Non-pigmented ciliary epithelial cell (primary cell): ENCODE measurements around the gene SPTLC2.

ENCODE experiments used
- DNase-seq: peaks from one replicate; pipeline ENCODE4 v3.0.0-alpha.2; 2010; ENCODE audit warnings: low read depth

SPTLC2 gene

DNA sequence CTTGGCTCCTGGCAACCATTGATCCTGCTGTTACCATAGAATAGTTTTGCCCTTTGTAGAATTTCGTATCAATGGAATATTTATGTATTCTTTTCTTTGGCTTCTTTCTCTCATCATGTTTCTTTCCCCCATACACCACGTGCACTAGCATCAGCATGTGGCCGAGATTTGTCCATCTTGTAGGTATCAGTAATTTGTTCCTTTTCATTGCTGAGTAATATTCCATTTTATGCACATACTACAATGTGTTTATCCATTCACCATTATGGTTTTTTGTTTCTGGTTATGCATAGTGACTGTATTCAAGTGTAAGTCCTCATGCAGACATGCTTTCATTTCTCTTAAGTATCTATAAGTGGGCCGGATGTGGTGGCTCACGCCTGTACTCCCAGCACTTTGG lies 113.3 kb downstream of the SPTLC2 start:
- DNase-seq: no peak

DNA sequence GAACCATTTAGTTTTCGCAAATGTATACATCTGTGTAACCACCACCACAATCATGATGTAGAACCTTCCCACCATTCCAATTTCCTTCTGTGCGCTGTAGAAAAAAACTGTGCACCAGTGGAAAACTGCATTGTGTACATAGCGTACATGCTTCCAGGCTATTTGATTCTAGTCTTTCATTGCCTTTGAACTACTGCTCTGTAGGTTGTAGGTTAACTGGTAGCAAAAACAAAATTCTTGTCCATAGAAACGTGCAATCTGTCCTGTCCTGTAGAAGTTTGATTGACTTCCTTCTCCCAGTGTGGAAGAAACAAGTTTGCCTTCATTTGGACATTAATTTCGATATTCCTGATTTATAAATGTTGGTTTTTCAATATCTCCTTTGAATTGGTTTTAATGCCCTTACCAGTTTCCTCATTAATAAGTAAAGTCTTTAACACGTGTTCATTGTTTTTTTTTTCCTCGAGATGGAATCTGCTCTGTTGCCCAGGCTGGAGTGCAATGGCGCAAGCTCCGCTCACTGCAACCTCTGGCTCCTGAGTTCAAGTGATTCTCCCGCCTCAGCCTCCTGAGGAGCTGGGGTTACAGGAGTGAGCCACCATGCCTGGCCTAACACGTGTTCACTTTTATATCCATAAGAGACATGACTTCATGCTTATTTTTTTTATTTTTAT lies 114.2 kb downstream of the SPTLC2 start:
- no peak for DNase-seq

DNA sequence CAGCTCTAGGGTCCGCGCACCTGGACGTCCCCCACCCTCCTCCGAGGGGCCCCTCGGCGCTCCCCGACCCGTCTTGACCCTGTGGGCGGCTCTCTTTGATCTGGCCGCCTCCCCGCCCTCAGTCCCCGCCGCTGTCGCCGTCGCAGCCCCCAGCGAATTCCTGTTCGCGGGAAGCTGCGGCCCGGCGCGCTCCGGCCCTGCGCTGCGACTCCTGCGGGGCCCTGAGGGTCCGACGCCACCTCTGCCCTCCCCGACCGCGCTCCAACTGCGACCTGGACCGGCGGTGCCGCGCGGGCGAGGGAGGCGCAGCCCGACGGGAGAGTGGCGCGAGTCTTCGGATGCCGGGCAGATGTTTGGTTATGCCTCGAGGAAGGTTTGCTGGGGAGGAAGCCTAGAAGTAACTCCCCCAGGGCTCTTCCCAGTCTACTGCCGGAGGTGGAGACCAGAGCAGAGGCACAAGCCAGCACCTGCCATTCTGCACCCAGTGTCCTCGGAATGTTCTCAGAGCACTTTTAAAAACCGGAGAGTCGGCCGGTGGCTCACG lies 117.4 kb downstream of the SPTLC2 start:
- DNase-seq: no peak

DNA sequence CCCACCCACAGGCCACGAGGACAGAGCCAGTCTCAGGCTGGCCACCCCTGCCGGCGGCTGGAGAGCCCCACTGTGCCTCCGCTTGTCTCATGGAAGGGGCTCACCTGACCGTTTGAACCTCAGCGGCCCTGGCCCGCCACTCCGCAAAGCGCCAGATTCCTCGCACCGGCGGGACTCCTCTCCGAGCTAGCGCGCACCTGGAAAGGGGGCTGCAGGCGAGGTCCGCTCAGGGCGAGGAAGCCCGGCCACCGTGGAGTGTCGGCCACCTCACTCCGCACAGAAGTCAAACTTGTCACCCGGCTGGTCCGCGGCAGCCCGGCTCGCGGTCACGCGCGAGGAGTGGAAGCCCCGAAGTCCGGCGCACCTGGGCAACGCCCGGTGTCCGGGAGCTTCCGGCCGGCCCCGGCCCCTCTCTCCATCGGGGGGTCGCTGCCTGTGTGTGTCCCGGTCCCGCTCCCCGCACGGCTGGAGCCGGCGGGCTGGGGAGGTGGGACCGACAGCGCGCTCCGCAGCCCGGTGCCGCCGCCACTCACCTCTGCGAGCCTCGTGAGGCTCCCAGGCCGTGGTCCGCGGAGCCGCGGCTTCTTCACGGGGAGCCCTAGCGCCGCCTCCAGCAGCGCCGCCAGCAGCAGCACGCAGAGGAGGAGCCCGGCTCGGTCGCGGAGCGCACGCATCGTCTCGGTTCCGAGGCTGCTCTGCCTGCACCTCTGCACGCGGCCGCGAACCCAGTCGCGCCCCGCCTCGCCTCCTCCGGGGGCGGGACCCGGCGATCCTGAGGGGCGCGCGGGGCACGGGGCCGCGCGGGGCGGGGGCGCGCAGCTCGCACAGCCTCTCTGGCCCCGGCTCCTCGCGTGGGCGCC lies 118.1 kb downstream of the SPTLC2 start, which contains the start of gene ISM2:
ISM2 (minus strand) TSS at position 697 of the 860 bp plus-strand sequence; CDS start at position 674, 23 bp downstream.
- DNase-seq: no peak

DNA sequence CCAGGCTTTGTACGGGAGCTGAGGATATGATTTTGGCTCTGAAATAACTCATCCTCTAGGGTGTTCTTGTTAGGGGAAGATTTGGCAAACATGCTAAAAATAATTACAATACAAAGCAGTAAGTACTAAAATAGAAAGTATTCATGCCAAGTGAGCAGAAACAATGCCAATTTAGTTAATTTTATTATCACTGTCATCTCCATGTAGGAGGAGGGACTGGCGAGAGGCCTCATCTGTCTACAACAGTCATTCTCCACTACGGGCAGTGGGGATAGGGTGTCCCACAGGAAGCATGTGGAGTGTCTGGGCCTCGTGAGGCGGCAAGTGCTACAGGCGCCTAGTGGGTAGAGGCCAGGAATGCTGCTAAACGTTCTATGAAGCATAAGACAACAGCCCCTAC lies 121.1 kb downstream of the SPTLC2 start:
- DNase-seq: no peak

DNA sequence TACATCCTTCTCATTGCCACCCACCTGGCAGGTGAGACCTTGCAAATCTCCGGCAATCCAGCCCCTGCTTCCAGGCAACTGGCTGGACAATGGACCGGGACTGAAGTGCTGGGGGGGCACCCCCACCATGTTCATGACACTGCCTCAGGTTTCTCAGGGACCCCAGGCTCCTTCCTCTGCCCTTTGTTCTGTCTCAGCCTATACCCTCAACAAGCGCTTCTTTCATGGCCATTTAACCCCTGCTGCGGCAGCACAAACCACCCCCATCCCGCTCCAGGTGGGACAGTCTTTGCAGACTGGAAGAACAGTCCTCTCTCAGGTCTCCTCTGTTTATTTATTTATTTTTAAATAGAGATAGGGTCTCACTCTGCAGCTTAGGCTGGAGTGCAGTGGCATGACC lies 125.4 kb downstream of the SPTLC2 start:
- DNase-seq: no peak

DNA sequence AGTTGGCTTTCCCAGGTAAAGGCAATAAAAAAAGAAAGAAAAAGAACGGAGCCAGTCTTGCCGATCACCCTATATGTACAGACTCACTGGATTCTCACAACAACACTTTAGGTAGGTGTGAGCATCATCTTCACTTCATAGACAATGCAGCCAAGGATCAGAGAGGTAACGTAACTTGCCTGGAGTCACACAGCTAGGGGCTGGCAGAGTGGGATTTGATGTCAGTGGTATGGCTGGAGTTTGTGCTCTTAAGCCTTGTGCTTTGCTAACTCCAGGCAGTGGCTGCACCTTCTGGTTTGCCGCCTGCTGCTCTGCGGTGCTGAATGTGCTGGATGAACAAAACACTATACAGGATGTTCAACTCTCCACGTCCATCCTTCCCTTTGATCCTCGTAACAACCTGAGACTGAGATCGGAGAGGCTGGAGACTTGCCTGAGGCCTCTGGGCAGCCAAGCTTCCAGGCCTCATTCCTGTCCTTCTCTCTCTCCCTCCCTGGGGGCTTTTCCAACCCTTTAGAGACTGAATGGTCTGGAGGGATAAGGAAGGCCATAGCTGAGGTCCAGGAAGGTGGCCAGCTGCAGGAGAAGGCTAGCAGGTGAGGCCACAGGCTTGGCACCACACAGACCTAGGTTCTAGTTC lies 126.0 kb downstream of the SPTLC2 start:
- no peak for DNase-seq

DNA sequence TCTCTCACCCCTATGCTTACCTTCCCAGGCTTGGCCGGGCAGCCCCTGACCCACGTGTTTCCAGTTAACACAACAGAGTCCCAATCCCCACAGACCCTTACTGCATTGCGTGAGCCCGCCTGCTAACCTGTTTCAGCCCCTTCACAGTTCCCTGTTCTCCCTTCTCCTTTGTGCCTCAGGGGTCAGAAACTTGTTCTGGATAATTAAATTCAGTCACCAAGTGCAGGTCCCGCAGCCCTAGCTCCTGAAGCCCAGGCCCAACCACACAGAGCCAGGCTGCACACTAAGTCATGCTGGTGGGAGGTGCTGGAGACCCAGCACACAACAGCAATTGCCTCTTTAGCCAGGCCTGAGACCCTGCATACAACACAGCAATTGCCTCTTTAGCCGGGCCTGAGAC lies 127.4 kb downstream of the SPTLC2 start:
- DNase-seq: no peak

DNA sequence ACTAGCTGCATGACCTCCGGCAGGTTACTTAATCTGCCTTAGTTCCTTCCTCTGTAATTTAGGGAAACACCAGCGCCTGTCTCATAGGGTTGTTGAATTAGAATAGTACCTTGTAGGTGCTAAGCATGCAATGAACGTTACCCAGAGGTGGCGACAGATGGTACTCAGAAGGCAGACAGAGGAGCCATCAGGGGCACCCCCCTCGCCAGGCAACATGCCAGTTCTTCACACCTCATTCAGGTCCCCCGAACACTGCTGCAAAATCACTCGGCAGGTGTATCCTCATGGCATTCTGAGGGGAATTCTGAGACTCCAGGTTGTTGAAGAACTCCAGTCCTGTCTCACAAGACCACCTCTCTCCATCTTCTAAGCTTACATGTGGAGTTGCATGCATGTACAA lies 127.9 kb downstream of the SPTLC2 start:
- no peak for DNase-seq

DNA sequence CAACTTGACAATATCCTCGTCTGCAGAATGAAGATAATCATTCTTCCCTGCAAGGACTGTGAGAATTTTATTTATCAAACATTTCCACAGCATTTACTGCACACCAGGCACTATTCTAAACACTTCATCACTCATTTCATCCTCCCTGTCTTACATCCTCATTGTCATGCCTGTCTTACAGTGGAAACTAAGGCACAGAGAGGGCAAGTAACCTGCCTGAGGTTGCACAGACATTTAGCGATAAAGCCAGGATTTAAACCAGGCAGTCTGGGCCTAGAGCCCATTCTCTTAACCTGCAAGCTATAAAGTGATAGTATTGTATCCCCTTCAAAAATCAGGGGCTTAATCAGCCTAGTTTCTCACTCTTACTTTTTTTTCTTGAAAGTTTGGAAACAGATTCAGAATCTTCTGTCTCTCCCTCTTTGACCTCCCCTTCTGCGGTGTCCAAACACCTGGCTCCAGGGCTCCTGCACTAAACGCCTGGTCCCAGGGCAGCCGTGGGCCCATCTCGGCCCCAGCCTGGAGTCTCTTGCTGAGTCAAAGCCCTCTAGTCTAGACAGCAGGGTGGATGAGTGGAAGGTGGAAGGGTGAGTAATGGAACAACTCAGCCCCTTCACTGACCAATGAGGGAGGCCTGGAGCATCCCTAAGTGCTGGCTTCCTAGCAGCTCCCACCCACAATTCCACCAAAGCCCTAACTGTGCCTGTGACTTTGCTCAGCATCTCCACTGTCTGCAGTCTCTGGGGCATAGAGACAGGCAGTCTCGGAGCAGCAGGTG lies 130.3 kb downstream of the SPTLC2 start:
- DNase-seq: peak; percentile 60

DNA sequence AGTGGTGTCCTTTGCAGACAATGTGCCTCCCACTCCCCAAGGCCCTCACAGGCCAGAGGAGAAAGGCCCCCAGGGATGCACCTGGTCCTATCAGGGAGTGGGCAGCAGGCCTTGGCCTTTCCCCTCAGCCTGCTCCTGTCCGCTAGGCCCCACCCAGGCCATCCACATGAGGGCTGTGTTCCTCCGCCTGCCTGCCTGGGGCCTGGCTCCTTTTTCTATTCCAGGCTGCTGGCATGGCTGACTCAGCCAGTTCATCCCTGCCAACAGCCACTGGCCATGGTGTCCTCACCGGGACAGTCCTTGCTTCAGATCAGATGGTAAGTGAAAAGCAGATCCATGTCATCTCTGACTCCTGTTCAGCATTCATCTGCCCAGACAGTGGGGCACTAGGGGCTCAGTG lies 131.2 kb downstream of the SPTLC2 start:
- DNase-seq: no peak

DNA sequence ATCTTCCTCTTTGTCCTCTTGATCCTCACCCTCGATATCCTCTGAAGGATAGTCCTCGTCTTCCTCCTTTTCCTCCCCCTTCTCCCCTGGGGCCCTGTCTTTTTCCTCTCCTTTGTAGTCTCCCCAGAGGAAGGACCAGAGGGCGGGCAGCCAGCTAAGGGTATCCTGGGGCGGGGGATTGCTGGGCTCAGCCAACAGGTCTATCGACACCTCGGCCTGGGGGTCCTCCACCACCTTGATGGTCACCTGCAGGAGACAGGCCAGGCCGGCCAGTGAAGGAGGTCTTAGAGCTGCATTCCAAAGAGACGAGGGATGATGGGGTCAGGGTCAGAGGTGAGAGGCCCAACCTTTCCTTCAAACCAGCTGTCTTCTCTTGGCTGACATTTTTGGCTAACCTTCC lies 134.0 kb downstream of the SPTLC2 start:
- no peak for DNase-seq

DNA sequence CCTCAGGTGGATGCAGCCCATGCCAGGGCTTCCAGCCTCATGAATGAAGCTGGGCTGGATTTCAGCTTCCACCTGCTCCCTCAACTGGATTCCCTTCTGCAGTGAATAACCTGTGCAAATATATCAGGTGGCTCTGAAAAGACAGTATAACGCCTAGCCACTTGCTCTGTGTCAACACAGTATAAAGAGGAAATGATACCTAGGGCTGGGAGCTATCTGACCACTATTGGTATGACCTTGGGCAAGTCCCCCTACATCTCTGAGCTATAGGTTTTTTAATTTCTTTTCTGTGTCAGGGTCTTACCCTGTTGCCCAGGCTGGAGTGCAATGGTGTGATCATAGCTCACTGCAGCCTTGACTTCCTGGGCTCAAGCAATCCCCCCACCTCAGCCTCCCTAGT lies 137.6 kb downstream of the SPTLC2 start:
- no peak for DNase-seq

DNA sequence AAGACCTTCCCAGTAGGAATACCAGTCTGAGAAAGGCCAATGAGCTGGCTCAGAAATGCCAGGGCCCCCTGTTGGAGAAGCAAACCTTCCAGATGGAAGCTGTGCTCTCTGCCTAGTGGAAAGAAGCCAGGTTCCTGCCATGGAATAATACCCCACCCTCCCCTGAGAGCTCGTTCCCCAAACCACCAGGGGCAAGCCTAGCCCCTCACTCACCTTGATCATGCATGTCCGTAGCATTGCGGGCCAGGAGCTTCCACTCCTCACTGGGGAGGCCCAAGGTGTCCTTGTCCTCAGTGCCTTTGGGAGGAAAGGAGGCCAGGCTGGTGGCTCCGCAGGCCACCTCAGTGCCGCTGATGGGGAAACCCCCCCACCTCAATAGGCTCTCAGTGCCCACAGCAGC lies 138.4 kb downstream of the SPTLC2 start:
- DNase-seq: no peak

DNA sequence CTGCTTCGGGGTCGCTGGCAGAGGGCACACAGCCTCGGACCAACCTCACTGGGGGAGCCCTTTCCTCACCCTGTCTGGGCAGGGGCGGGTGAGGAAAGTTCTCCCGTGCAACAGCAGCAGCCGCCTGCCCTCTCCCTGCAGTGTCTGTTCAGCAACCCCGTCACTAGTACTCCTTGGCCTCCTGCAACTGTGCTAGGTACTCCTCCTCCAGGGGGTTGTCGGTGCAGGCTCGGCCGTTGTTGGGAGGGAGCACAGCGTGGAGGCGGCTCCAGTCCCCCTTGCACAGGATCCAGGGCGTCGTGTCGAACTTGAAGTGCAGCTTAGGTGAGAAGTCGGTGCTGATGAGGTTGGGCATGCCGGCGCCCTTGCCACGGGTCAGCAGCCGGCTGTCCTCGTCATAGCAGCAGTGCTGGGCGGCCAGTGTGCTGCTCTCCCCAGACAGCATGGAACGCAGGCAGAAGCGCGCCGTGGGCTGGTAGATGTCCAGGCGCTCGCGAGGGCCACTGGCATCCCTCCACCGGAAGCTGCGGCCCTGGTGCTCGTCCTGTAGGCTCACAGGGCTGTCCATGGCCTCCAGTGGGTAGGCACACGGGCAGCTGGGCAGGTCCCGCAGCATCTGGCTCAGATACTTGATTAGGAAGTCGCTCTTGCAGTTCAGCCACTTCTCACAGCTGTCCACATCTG lies 140.9 kb downstream of the SPTLC2 start:
- DNase-seq: no peak

DNA sequence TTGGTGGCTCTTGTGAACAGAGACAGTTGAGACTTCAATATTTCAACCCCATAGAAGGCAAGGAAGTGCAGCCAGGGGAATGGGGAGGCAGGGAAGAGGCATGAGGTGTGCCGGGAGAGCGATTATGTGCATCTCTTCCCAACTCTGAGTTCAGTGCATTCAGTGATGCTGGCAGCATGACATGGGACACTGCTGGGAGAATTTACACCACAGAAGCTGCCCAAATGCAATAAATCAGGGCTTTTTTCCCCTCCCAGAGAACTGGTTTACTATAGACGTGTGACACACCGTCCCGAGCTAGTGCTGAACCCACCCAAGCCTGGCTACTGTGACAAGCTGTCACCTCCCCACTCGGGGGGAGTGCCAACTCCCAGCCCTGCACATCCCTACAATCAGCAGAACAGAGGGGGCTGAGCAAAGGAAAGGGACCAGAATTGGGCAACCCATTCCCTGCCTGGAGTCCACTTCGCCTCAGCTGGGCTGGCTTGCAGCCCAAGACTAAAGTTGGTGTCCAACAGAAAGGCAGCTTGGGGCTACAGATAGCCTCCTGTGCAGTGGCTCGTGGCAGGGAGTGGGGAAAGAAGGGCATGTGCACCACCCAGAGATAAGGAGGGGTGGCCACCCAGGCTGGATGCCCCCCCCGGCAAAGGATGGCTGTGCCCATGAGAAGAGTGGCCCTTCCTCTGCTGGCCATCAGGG lies 141.8 kb downstream of the SPTLC2 start:
- no peak for DNase-seq

DNA sequence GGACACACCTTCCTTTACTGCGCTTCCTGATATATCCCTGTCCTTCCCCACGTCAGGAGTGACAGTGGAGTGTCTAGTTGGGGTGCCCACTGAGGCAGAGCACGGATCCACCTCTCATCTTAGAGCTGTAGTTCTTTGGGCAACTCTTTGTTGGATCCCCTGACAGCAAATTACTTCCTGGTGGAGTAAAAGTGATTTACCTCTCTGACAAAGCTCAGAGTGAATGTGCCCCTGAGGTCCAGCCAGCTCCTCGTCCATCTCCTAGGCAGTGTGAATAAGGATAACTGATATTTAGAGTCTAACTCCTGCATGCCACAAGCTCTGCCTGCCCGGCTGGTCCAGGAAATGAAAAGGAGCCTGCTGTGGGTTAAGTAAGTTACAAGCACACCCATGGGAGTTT lies 142.5 kb downstream of the SPTLC2 start:
- no peak for DNase-seq

DNA sequence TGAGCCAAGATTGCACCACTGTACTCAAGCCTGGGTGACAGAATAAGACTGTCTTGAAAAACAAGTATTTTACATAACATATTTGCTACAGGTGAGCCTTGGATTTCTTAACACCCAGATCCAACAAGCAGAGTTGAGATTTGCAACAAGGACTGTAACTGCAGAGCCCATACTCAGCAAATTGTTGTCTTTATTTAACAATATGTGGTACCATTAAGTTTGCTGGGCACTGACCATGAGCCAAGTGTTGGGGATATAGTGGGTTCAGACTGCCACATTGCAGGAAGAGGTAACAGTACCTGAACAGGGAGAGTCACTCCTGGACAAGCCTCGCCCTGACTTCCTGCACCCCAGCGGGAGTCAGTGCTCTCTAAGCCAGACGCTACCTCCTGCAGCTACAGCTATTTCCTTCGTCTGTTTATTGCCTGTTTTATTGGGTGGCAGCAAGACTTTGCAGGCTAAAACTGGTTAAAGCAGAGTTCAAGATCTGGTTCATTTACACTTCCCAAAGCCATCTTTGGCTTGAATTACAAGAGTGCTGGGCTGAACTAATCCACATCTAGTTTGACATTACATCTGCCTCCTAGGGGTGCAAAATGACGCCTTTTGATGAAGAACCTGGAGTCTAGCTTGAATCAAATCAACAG lies 146.1 kb downstream of the SPTLC2 start:
- no peak for DNase-seq

DNA sequence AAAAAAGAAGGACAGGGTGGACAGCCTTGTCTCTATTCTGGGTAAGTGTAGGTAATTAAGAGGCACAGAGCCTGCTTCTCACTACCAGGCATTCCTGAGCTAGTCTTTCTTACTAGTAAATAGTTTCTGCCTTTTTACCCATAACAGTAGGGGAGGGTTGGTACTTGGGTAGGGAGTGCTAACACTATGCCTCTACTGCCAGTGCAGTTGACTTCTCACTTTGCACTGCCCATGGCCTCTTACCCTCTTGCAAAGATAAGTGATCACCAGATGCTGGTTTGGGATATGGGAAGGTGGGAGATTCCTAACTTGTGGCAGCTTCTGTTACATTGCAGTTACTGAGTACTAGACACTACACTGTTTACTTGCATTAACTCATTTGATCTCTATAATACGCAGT lies 146.9 kb downstream of the SPTLC2 start:
- no peak for DNase-seq

DNA sequence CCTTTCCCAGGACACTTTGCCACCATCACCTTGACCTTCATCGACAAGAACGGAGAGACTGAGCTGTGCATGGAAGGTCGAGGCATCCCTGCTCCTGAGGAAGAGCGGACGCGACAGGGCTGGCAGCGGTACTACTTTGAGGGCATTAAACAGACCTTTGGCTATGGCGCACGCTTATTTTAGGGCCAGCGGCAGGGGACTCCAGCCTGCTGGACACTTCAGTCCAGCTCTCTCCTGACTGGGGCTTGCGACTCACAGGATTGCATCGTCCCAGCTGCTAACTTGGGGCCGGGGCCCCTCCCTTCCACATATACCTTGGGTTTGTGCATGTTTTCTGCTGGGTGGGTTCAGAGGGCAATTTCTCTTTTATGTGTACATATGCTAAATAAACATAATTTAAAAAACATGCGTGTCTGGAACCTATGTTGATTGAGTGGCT lies 147.4 kb downstream of the SPTLC2 start:
- DNase-seq: no peak
